Measurements from ENCODE around the gene DCC.

DNA sequence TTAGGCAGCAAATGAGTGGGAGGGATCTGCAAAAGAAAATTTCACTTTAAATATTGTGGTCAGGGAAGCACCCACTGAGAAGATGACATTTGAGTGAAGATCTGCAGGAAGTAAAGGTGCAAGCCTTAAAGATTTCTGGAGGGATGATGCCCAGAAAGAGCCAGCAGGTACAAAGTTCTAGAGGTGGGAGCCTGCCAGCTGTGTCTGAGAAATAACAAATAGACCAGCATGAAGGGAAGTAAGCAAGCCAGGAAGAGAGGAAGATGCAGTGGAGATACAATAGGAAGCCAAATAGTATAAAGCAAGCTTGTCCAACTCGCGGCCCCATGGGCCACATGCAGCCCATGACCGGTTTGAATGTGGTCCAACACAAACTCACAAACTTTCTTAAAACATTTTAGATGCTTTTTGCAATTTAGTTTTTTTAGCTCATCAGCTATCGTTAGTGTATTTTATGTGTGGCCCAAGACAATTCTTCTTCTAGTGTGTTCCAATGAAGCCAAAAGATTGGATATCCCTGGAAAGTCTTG, 489.9 kb downstream of the DCC start:
- TF ChIP-seq FOXP2 (optimal IDR thresholded peaks at IDR 0.05; ENCODE audit: control extremely low read depth, extremely low read length, insufficient read depth) (no peak), EZH2 (IDR thresholded peaks at IDR 0.05) (no peak)

Measured in SK-N-MC (cell line).